Stimulated activated CD4-positive, alpha-beta T cell treated with anti-CD3 and anti-CD28 coated beads, Interleukin-4, amount 100 ng/mL, for 1 hour (primary cell): ENCODE data around the gene ZFPM1.

Source experiments
- DNase-seq: peaks from one replicate; pipeline ENCODE4 v3.0.0-alpha.2; 2020

The ZFPM1 gene

GRCh38 chr16:88418869-88419268 lies 34.2 kb upstream of the ZFPM1 start:
- no peak for DNase-seq

GRCh38 chr16:88419790-88420189 lies 33.3 kb upstream of the ZFPM1 start:
- DNase-seq: no peak

- no peak for DNase-seq
Measured at GRCh38 chr16:88420496-88420895, 32.6 kb upstream of the ZFPM1 start.

GRCh38 chr16:88421301-88421700 lies 31.8 kb upstream of the ZFPM1 start:
- DNase-seq: no peak

- no peak for DNase-seq
Measured at GRCh38 chr16:88421871-88422433, 31.1 kb upstream of the ZFPM1 start.

- DNase-seq: no peak
Measured at GRCh38 chr16:88422733-88423447, 30.2 kb upstream of the ZFPM1 start.

GRCh38 chr16:88423448-88423850 lies 29.6 kb upstream of the ZFPM1 start:
- DNase-seq: no peak

- no peak for DNase-seq
Measured at GRCh38 chr16:88424587-88425235, 28.4 kb upstream of the ZFPM1 start.

- DNase-seq: no peak
Measured at GRCh38 chr16:88426018-88426417, 27.1 kb upstream of the ZFPM1 start.

- DNase-seq: no peak
Measured at GRCh38 chr16:88427376-88427775, 25.7 kb upstream of the ZFPM1 start.

GRCh38 chr16:88428156-88428555 lies 24.9 kb upstream of the ZFPM1 start:
- DNase-seq: no peak

- DNase-seq: no peak
Measured at GRCh38 chr16:88428616-88429386, 24.3 kb upstream of the ZFPM1 start.

- no peak for DNase-seq
Measured at GRCh38 chr16:88429387-88430184, 23.5 kb upstream of the ZFPM1 start.

GRCh38 chr16:88430185-88430523 lies 22.9 kb upstream of the ZFPM1 start:
- DNase-seq: no peak

GRCh38 chr16:88430524-88431446 lies 22.3 kb upstream of the ZFPM1 start:
- DNase-seq: peak; percentile 54

- DNase-seq: no peak
Measured at GRCh38 chr16:88431651-88432050, 21.4 kb upstream of the ZFPM1 start.

GRCh38 chr16:88432174-88432573 lies 20.9 kb upstream of the ZFPM1 start:
- DNase-seq: no peak

- no peak for DNase-seq
Measured at GRCh38 chr16:88432753-88433152, 20.3 kb upstream of the ZFPM1 start.

GRCh38 chr16:88433632-88434352 lies 19.3 kb upstream of the ZFPM1 start:
- DNase-seq: no peak

GRCh38 chr16:88434353-88434690 lies 18.8 kb upstream of the ZFPM1 start:
- no peak for DNase-seq

GRCh38 chr16:88434746-88435145 lies 18.3 kb upstream of the ZFPM1 start:
- no peak for DNase-seq
